HG03196 (cell line): ENCODE data around the gene PROB1.
"Not testable (repeated sequence)": the region's sequence is repeated elsewhere in the genome, so short reads cannot be mapped to it uniquely, and the experiment has no call there.

Experiments used
- ATAC-seq: cut with Tn5 transposase; IDR thresholded peaks from one replicate; pipeline ENCODE4 v1.9.1; 2021; ENCODE audit not compliant: unreplicated experiment

The PROB1 gene

DNA sequence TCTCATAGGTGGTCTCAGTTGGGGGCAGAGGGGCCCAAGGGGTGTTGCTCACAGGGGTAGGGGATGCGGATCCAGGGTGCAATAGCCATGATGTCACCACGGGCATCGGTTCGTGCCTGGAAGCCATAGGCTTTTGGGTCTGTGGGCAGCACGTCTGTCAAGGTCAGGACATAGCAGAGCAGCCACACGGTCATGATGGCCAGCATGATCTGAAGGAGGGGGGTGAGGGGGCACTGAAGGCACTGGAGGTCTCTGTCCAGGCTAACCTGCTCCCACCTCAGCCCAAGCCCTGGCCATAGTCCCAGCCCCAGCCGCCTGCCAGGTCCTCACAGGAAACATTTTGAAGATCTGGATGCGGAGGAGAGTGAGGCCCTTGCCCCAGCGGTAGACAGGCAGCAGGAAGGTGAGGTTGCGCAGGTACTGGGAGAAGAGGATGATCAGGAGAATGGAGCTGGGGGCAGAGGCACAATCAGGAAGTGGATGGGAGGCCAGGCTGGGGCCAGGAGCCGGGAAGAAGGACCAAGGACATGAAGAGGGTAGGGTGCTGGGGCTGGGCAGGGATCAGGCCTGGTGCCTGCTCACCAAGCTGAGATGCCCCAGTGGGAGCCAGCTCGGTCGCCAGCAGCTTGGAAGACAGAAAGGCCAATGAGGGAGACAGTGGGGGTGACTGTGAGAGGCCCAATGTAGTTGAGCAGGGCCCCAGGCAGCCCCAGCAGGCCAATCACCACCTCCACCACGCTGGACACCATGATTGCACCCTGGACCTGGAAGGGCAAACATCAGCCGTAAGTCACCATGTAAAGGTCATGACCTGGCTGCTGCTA lies 15.1 kb downstream of the PROB1 start:
- no peak for ATAC-seq

DNA sequence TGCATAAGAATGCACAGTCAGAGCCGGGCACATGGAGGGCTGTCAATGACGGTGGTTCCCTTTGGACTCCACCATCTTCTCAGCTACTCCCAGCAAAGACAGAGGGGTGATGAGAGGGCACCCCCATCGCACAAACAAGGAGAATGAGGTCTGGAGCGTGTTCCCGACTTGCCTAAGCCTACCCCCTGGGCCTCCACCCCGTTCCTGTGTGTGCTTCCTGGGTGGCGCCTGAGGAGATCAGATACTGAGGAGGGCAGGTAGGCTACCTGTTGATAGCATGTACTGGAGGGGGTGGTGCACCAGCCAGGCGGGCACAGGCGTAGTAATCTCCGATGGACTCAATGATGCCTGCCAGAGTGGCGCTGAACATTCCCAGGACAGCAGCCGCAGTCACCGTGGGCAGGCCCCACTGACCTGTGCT lies 16.0 kb downstream of the PROB1 start:
- ATAC-seq = no peak

DNA sequence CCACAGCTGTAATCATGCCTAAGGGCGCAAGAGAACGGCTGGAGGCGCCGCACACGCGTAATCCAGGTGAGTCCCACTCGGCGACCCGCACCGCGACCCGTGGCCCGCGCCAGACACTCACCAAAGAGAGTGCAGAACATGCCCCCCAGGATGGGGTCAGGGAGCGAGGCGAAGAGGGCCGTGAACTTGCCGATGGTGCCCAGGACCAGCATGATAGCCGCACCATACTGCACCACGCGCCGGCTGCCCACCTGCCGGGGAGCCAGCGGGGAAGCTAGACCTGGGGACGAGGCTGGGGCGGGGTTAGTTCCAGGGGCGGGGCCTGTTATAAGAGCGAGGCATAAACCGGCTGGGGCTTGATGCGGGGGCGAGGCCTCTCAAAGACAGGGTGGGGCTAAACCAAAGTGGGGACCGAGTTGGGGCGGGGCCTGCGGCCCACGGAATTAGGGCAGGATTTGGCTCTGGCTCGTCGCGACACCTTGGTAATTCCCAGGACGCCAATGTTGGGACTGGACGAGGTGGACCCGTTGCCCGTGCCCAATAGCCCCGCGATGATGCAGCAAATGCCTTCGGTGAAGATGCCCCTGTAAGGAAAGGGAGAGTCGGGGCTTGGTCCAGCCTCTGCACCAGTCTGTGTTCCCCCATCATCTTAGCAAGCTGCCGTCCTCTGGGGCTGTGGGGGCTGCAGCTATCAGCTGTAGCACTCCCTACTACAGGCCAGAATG lies 16.6 kb downstream of the PROB1 start:
- ATAC-seq = no peak

DNA sequence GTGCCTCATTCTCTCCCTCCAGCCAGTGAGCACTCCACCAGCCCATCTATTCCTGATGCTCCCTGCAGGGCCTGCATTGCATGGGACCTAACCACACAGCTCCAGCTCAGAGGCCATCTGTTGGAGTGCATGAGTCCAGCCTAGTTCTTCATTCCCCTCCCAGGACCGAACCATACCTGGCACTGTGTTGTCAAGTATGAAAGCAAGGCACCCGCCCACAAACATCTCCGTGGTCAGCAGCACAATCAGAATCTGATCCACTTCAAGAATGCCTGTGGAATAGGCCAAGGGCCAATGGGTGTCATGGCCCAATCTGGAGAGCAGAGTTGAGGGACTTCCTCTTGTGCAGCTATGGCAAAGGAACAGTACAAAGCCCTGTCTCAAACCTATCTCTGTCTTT lies 17.7 kb downstream of the PROB1 start:
- no peak for ATAC-seq

DNA sequence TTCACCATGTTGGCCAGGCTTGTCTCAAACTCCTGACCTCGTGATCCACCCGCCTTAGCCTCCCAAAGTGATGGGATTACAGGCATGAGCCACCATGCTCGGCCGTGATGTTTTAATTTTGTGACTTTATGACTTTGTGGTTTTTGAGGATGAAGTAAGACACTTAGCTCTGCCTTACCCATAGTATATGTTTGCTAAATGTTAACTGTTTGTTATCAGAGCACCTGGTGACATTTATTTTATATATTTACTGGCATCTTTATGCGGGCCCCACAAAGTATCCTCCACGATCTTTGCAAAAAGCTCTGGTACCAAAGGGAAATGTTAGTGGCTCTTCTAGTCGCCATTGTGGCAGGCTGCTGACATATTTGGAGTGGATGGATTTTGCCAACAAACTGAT lies 18.5 kb downstream of the PROB1 start:
- ATAC-seq = no peak

DNA sequence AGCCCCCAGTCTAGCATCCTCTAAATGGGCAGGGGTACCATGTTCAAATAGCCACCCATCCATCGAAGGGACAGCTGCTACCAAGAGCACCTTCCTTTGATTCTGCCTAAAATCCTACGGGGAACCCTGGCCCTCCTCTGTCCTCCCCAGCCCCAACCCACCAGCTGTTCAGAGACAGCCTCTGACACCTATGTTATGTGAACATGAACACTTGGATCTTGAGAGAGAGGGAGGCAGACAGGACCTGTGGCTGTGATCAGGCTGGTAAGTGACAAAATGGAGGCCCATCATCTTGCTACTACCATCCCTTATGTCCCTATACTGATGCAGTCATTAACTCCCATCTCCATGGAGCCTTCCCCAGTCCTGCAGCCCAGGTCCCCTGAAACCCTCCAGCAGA lies 20.0 kb downstream of the PROB1 start:
- ATAC-seq = no peak

DNA sequence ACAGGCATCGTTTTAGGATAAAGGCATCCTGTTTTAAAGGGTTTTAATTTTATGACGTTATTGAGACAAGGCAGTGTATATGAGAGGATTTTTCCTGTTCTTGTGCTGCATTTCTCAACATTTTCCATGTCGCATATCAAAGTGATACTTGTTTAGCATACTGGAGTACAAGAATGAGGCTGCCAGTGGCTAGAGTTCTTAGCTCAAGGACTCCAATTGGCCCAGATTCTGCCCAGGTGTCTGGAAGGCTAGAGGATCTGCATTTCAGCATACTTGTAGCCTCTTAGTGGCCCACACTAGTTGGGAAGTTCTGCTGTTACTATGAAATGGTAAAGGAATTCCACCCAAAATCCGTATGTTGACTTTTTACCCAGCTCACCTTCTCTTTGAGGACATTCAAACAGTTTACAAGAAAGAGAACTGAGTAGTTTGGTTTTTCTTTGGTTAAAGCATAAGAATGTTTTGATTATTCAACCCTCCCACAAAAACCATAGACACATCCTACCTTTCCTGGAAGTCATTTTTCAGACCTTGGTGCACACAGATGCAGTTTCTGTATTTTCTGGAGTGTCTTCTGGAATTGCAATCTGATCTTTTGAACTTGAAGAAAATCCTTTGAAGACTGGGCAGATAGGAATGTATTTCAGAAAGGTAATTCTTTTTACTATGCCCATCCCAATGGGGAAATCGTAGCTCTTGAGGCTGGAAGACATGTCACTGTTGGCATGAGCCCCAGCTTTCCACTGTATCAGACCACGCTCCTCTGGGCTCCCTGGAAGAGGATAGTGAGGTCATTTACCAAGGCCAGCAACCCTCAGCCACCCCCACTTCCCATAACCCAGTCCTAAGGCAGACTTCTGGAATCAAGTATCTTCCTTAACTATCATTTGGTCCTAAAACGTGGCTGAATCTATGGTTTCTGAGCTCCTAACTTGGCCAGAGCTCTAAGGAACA lies 23.1 kb downstream of the PROB1 start:
- no peak for ATAC-seq

DNA sequence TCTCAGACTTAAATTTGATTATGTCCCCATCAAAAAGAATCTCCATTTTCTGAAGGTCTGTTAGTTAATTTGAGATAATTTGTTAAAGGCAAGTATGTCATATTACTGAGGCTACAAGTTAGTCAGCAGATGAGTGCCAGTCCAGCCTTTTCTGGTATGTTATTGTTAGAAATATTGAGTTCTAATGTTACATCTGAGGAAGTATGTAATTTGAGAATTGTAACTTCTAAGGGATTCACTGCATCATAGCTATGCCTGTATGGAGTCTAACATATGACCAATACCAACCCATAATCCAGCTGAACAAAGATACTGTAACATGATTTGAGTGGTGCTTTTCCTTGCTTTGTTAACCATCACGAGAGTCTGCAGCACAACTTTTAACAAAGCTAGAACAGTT lies 25.7 kb downstream of the PROB1 start:
- ATAC-seq = no peak

DNA sequence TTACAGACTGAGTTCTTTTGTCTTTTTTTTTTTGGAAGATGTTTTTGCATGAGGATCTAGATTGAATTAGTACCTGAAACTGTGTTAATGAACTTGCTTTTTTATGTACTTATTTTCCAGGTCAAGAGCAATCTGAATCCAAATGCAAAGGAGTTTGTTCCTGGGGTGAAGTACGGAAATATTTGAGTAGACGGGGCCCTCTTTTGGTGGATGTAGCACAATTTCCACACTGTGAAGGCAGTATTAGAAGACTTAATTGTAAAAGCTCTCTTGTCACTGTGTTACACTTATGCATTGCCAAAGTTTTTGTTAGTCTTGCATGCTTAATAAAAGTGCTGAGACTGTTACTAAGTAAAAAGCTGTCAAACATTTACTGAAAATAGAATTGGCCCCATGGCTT lies 26.3 kb downstream of the PROB1 start:
- ATAC-seq = no peak

DNA sequence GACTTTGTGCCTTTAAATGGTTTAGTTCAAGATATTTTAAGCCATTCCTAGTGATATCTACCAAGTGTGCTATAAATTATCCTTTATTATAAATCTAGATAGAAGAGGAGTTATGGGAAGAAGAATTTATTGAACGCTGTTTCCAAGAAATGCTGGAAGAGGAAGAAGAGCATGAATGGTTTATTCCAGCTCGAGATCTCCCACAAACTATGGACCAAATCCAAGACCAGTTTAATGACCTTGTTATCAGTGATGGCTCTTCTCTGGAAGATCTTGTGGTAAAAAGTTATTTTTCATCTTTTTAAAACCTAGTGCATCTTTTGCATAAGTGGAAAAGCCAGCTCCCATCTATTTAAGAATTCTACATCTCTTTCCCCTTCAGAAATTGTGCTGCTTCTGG lies 30.4 kb downstream of the PROB1 start:
- ATAC-seq = no peak

DNA sequence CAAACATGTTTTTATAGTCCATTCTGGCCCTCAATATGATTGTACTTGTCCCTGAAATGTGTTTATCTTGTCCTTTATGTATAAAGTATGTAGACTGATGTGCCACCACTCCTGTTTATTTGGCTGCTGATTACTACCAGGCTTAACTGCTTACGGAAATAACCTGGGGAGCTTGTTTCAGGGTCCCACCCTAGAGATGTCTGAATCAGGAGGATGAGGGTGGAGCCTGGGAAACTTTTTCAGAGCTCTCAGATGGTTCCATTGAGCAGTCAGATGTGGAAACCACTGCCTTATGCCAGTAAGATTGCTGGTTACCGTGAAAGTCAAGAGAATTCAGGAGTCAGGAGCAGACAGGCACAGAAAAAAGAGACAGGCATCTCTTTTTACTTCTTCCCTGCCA lies 31.0 kb downstream of the PROB1 start:
- no peak for ATAC-seq

DNA sequence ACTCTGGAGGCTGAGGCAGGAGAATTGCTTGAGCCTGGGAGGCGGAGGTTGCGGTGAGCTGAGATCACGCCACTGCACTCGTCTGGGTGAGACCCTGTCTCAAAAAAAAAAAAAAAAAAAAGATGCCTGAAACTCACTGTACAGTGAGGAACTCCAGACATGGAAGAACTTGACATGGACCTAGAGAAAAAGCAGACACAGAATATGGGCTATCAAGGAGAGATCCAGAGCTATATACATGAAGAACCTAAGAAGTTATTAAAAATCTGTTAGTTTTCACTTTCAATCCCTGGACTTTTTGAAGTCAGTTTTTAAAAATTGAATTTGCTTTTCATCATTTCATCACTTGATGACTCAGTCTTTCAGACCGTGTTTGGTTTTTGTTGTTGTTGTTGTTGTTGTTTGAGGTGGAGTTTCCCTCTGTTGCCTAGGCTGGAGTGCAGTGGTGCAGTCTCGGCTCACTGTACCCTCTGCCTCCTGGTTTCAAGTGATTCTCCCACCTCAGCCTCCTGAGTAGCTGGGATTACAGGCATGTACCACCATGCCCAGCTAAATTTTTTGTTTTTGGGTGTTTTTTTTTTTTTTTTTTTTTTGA lies 33.0 kb downstream of the PROB1 start:
- ATAC-seq = no peak

DNA sequence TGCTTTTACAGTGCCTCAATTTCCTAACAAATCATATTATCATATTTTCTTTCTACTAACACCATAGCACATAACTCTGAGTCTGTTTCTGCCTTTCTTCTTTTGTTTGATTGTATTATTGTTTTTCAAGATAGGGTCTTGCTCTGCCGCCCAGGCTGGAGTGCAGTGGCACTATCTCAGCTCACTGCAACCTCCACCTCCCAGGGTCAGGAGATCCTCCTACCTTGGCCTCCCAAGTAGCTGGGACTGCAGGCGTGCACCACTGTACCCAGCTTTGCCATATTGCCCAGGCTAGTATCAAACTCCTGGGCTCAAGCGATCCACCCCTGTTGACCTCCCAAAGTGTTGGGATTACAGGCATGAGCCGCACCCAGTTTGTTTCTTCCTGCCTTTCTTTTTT lies 34.5 kb downstream of the PROB1 start:
- no peak for ATAC-seq

DNA sequence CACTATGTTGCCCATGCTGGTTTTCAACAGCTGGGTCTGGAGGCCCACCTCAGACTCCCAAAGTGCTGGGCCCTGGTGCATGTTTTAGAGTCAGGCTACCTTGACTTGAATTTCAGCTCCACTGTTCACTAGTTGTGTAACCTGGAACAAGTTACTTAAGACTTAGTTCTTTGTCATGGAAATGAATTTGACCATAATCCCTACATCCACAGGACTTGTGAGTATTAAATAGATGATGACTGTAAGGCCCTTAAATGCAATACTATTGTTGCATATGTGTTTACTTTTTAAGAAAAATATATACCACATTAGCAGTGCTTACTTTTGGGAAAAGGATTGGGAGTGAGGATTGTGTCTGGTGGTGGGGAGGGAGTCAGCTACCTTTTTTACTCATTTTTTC lies 36.8 kb downstream of the PROB1 start:
- ATAC-seq = no peak

DNA sequence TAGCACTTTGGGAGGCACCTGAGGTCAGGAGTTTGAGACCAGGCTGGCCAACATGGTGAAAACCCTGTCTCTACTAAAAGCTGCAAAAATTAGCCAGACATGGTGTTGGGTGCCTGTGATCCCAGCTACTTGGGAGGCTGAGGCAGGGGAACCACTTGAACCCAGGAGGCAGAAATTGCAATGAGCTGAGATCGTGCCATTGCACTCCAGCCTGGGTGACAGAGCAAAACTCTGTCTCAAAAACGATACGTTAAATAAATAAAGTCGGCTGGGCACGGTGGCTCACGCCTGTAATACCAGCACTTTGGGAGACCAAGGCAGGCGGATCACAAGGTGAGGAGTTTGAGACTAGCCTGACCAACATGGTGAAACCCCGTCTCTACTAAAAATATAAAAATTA lies 39.0 kb downstream of the PROB1 start:
- not testable (repeated sequence) for ATAC-seq

DNA sequence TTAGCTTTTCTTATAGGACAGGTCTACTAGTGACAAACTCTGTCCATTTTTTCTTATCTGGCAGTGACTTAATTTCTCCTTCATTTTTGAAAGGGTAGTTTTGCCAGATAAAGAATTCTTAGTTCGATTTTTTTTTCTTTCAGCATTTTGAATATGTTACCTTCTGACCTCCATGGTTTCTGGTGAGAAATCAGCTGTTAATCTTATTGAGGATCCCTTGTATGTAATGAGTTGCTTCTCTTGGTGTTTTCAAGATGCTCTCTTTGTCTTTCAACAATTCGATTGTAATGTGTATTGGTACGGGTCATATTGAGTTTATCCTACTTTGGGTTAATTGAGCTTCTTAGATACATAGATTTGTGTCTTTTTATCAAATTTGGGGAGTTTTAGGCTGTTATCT lies 40.7 kb downstream of the PROB1 start:
- no peak for ATAC-seq

DNA sequence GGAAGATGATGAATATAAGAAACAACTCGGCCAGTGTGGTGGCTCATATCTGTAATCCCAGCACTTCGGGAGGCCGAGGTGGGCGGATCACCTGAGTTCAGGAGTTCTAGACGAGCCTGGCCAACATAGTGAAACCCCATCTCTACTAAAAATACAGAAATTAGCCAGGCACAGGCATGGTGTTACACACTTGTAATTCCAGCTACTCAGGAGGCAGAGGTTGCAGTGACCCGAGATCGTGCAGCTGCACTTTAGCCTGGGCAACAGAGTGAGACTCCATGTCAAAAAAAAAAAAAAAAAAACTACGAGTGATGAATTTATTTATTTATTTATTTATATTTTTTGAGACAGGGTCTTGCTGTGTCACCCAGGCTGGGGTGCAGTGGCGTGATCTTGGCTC lies 47.0 kb downstream of the PROB1 start:
- ATAC-seq = not testable (repeated sequence)

DNA sequence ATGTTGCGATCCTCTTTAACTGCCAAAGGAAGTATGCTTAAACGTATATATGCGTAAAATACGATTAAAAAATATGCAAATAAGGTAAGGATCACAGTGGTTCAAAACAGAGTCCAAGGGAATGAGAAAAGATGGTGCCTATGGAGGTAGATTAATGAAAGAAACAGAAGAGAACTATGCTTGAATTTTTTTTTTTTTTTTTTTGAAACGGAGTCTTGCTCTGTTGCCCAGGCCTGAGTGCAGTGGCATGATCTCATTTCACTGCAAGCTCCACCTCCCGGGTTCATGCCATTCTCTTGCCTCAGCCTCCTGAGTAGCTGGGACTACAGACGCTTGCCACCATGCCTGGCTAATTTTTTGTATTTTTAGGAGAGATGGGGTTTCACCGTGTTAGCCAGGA lies 49.5 kb downstream of the PROB1 start:
- not testable (repeated sequence) for ATAC-seq

DNA sequence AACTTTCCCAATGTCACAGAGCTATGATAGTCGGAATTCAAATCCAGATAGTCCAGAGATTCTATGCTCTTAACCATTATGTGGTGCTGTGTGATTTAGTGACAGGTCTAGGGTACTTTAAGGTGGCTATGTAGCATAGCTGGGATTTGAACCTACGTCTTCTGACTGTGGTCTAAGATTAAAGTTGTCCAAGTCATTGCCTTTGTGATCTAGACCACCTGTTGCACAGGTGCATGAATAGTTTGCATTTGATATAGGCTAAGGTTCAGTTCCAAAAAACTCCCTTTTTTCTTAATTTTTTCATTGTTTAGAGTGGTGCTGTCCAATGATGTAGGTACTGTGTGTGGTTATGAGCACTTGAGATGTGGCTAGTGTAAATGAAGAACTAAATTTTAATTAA lies 50.7 kb downstream of the PROB1 start:
- no peak for ATAC-seq

DNA sequence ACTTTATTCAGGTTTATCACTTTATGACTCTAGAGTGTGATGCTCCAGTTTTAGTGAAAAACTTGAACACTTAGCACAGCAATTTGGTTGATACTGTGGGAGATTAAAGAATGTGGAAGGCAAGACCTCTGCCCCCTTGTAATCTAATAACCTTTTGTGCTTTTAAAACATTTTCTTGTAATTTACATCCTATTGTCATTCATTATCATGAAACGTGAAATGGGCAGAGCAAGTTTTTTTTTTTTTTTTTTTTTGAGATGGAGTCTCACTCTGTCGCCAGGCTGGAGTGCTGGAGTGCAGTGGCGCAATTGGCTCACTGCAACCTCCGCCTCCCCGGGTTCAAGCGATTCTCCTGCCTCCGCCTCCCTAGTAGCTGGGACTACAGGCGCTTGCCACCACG lies 51.4 kb downstream of the PROB1 start:
- no peak for ATAC-seq

DNA sequence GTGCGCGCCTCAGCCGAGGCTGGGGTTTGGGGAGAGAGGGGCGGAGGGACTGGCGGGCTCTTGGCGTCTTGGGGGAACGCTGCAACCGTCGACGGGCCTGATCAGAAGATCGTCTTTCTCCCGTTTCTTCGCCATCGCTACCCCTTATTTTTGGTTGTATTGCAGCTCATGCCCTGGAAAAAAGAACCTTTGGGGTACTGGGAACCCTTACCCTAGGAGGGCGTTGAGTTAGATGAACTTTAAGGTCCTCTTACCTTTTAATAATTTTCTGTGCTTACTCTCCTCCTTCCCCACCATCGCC lies 52.5 kb downstream of the PROB1 start:
- no peak for ATAC-seq
